Measurements from ENCODE around the gene ZFY. TPM values are rescaled to one million over a fixed set of nuclear protein-coding genes. Genes with fewer than 3 reads are reported as not detected.

ZFY gene
- total and polyA plus RNA-seq, 2 donors (not counting 1 experiment from before 2014, with no cell fraction given), result 30.2 TPM; not detected in 1

- TF ChIP-seq EZH2 (IDR thresholded peaks at IDR 0.05; ENCODE audit: borderline replicate concordance, insufficient read depth, low read depth, low read length, poor library complexity, severe bottlenecking) (no peak), CTCF (IDR thresholded peaks at IDR 0.05) (no peak)
- Histone ChIP-seq H4K20me1 (ENCODE audit: control insufficient read depth, insufficient read depth, low read length, poor library complexity, severe bottlenecking) (no peaks in the 10 kb centered on the region), H3K79me2 (ENCODE audit: control insufficient read depth, insufficient read depth, low read length) (no peaks in the 10 kb centered on the region), H3K27ac (ENCODE audit: low read length in 2 of 2) (no peak overlapping the region), H3K4me3 (ENCODE audit: control extremely low read depth in 1 of 5, extremely low read depth in 1 of 5, insufficient read depth in 1 of 5, low read depth in 2 of 5, low read length in 4 of 5) (no peak overlapping the region), H3K9ac (ENCODE audit: low read length) (no peak overlapping the region), H3K36me3 (replicated peaks in 1 of 2; ENCODE audit: control extremely low read depth in 1 of 2, control insufficient read depth in 1 of 2, extremely low read depth in 1 of 2, insufficient read depth in 2 of 2, low read length in 1 of 2) (no peaks in the 10 kb centered on the region), H3K9me3 (ENCODE audit: control extremely low read depth in 1 of 3, control insufficient read depth in 2 of 3, insufficient read depth in 1 of 3, low read length in 2 of 3) (no peaks in the 10 kb centered on the region), H3K4me2 (replicated peaks; ENCODE audit: low read depth, low read length, poor library complexity, severe bottlenecking) (no peak overlapping the region), H2AFZ (ENCODE audit: insufficient read depth, low read depth, low read length, poor library complexity, severe bottlenecking) (no peak overlapping the region), H3K4me1 (ENCODE audit: control insufficient read depth in 2 of 2, insufficient read depth in 2 of 2, low read length in 2 of 2) (no peaks in the 10 kb centered on the region), H3K27me3 (replicated peaks in 1 of 4; ENCODE audit: control extremely low read depth in 1 of 4, control insufficient read depth in 3 of 4, insufficient read depth in 4 of 4, low read length in 3 of 4) (no peaks in the 10 kb centered on the region)
- WGBS (ENCODE audit: insufficient coverage), result no CpG with 5 or more reads among the region's 3 CpGs
- H3K4me3 Mint-ChIP-seq, result no peak overlapping the region
- ChIA-PET POLR2A (no interaction called here), CTCF (no interaction called here)
- no peak overlapping the region for H3K27ac Mint-ChIP-seq
- ATAC-seq (ENCODE audit: low read depth) (no peak), DNase-seq (no peak)
- no peaks in the 10 kb centered on the region for H3K27me3 Mint-ChIP-seq
- H3K9me3 Mint-ChIP-seq (ENCODE audit: insufficient read depth), result no peaks in the 10 kb centered on the region
- H3K4me1 Mint-ChIP-seq, result peaks cover 5% of the 10 kb centered on the region
- intact Hi-C loops (cut with micrococcal nuclease), result no loop called here
Measured at GRCh38 chrY:2887955-2888354, 47.2 kb upstream of the ZFY start.

GRCh38 chrY:2893471-2893870 is 41.7 kb upstream of the ZFY start:
- Histone ChIP-seq H3K9me3 (ENCODE audit: control extremely low read depth in 1 of 3, control insufficient read depth in 2 of 3, insufficient read depth in 1 of 3, low read length in 2 of 3) (no peaks in the 10 kb centered on the region), H3K27me3 (replicated peaks in 1 of 4; ENCODE audit: control extremely low read depth in 1 of 4, control insufficient read depth in 3 of 4, insufficient read depth in 4 of 4, low read length in 3 of 4) (no peaks in the 10 kb centered on the region), H3K9ac (ENCODE audit: low read length) (no peak overlapping the region), H4K20me1 (ENCODE audit: control insufficient read depth, insufficient read depth, low read length, poor library complexity, severe bottlenecking) (no peaks in the 10 kb centered on the region), H3K27ac (ENCODE audit: low read length in 2 of 2) (no peak overlapping the region), H3K36me3 (replicated peaks in 1 of 2; ENCODE audit: control extremely low read depth in 1 of 2, control insufficient read depth in 1 of 2, extremely low read depth in 1 of 2, insufficient read depth in 2 of 2, low read length in 1 of 2) (no peaks in the 10 kb centered on the region), H3K79me2 (ENCODE audit: control insufficient read depth, insufficient read depth, low read length) (no peaks in the 10 kb centered on the region), H2AFZ (ENCODE audit: insufficient read depth, low read depth, low read length, poor library complexity, severe bottlenecking) (no peak overlapping the region), H3K4me2 (replicated peaks; ENCODE audit: low read depth, low read length, poor library complexity, severe bottlenecking) (no peak overlapping the region), H3K4me3 (ENCODE audit: control extremely low read depth in 1 of 5, extremely low read depth in 1 of 5, insufficient read depth in 1 of 5, low read depth in 2 of 5, low read length in 4 of 5) (no peak overlapping the region), H3K4me1 (ENCODE audit: control insufficient read depth in 2 of 2, insufficient read depth in 2 of 2, low read length in 2 of 2) (no peaks in the 10 kb centered on the region)
- no peak for TF ChIP-seq EZH2 (IDR thresholded peaks at IDR 0.05; ENCODE audit: borderline replicate concordance, insufficient read depth, low read depth, low read length, poor library complexity, severe bottlenecking)
- TF ChIP-seq CTCF (IDR thresholded peaks at IDR 0.05), result no peak
- Mint-ChIP-seq H3K4me1 (no peaks in the 10 kb centered on the region), H3K4me3 (no peak overlapping the region), H3K27me3 (no peaks in the 10 kb centered on the region), H3K27ac (no peak overlapping the region), H3K9me3 (ENCODE audit: insufficient read depth) (no peaks in the 10 kb centered on the region)
- ATAC-seq (ENCODE audit: low read depth) (no peak), DNase-seq (no peak)
- ChIA-PET POLR2A (no interaction called here), CTCF (no interaction called here)
- intact Hi-C loops (cut with micrococcal nuclease), result no loop called here
- no CpG with 5 or more reads among the region's 1 CpG for WGBS (ENCODE audit: insufficient coverage)

Measured in B cell (primary cell).